ENCODE results near the gene NPAS3.

DNA sequence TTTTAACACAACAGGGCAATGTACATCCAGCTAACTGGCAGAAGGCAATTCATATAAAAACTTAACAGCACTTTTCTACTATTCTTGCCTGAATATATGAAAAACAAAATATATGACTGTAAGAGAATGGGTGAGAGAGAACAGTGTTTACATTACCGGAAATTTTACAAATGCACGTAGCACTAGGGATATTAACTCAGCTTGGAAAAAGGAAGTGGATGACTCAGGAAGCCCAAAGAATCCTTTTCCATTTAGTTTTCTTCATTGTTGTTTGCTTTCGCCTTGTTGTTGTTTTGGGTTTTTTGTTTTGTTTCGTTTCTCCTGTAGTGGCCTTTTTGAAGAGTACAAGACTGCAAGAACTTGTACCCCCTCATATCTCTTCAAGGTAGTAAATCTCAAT is 716.7 kb downstream of the NPAS3 start:
- TF ChIP-seq ZNF556 (CRISPR knock-in tag; IDR thresholded peaks at IDR 0.05; ENCODE audit: borderline replicate concordance) (no peak), CAMTA2 (CRISPR knock-in tag; IDR thresholded peaks at IDR 0.05; ENCODE audit: borderline replicate concordance) (no peak), ZNF615 (CRISPR knock-in tag; IDR thresholded peaks at IDR 0.05; ENCODE audit: borderline replicate concordance) (no peak), SIN3B (IDR thresholded peaks at IDR 0.05; ENCODE audit: low read length) (no peak), HCFC1 (IDR thresholded peaks at IDR 0.05; ENCODE audit: low read depth, low read length) (no peak), ZNF292 (CRISPR knock-in tag; IDR thresholded peaks at IDR 0.05; ENCODE audit: borderline replicate concordance, low read depth) (no peak), MTA3 (CRISPR knock-in tag; IDR thresholded peaks at IDR 0.05) (no peak), ELK4 (CRISPR knock-in tag; IDR thresholded peaks at IDR 0.05; ENCODE audit: borderline replicate concordance) (no peak), TCF7L2 (IDR thresholded peaks at IDR 0.05; ENCODE audit: low read depth, low read length) (no peak)
- TF ChIP-seq, protein P1, sequence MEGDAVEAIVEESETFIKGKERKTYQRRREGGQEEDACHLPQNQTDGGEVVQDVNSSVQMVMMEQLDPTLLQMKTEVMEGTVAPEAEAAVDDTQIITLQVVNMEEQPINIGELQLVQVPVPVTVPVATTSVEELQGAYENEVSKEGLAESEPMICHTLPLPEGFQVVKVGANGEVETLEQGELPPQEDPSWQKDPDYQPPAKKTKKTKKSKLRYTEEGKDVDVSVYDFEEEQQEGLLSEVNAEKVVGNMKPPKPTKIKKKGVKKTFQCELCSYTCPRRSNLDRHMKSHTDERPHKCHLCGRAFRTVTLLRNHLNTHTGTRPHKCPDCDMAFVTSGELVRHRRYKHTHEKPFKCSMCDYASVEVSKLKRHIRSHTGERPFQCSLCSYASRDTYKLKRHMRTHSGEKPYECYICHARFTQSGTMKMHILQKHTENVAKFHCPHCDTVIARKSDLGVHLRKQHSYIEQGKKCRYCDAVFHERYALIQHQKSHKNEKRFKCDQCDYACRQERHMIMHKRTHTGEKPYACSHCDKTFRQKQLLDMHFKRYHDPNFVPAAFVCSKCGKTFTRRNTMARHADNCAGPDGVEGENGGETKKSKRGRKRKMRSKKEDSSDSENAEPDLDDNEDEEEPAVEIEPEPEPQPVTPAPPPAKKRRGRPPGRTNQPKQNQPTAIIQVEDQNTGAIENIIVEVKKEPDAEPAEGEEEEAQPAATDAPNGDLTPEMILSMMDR (CRISPR knock-in tag; IDR thresholded peaks at IDR 0.05) = no peak
- TF ChIP-seq, protein P2, sequence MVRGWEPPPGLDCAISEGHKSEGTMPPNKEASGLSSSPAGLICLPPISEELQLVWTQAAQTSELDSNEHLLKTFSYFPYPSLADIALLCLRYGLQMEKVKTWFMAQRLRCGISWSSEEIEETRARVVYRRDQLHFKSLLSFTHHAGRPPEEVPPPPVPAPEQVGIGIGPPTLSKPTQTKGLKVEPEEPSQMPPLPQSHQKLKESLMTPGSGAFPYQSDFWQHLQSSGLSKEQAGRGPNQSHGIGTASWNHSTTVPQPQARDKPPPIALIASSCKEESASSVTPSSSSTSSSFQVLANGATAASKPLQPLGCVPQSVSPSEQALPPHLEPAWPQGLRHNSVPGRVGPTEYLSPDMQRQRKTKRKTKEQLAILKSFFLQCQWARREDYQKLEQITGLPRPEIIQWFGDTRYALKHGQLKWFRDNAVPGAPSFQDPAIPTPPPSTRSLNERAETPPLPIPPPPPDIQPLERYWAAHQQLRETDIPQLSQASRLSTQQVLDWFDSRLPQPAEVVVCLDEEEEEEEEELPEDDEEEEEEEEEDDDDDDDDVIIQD (CRISPR knock-in tag; IDR thresholded peaks at IDR 0.05; ENCODE audit: low read depth) = no peak
- TF ChIP-seq, protein P3, sequence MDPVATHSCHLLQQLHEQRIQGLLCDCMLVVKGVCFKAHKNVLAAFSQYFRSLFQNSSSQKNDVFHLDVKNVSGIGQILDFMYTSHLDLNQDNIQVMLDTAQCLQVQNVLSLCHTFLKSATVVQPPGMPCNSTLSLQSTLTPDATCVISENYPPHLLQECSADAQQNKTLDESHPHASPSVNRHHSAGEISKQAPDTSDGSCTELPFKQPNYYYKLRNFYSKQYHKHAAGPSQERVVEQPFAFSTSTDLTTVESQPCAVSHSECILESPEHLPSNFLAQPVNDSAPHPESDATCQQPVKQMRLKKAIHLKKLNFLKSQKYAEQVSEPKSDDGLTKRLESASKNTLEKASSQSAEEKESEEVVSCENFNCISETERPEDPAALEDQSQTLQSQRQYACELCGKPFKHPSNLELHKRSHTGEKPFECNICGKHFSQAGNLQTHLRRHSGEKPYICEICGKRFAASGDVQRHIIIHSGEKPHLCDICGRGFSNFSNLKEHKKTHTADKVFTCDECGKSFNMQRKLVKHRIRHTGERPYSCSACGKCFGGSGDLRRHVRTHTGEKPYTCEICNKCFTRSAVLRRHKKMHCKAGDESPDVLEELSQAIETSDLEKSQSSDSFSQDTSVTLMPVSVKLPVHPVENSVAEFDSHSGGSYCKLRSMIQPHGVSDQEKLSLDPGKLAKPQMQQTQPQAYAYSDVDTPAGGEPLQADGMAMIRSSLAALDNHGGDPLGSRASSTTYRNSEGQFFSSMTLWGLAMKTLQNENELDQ (CRISPR knock-in tag; IDR thresholded peaks at IDR 0.05; ENCODE audit: borderline replicate concordance) = no peak

Data from HepG2 (cell line).